Measurements from ENCODE around the gene PITHD1.

The PITHD1 gene

GRCh38 chr1:23793018-23793781 lies 15.0 kb downstream of the PITHD1 start:
- ATAC-seq, result no peak

GRCh38 chr1:23793861-23794731 lies 15.9 kb downstream of the PITHD1 start:
- ATAC-seq, result no peak
- TF ChIP-seq BACH2 (CRISPR knock-in tag; IDR thresholded peaks at IDR 0.05; ENCODE audit: borderline replicate concordance), result no peak
- TF ChIP-seq ZNF70 (CRISPR knock-in tag; IDR thresholded peaks at IDR 0.05), result no peak
- TF ChIP-seq SNAI2 (CRISPR knock-in tag; IDR thresholded peaks at IDR 0.05), result no peak
- no peak for TF ChIP-seq ESRRG (CRISPR knock-in tag; IDR thresholded peaks at IDR 0.05)
- no peak for TF ChIP-seq ZFP30 (CRISPR knock-in tag; IDR thresholded peaks at IDR 0.05)
- TF ChIP-seq ZNF565 (CRISPR knock-in tag; conservative IDR thresholded peaks at IDR 0.05; ENCODE audit: low read depth), result no peak
- no peak for TF ChIP-seq TCF4 (CRISPR knock-in tag; IDR thresholded peaks at IDR 0.05; ENCODE audit: borderline replicate concordance)
- no peak for TF ChIP-seq OSR1 (CRISPR knock-in tag; IDR thresholded peaks at IDR 0.05)
- no peak for TF ChIP-seq ZFP3 (CRISPR knock-in tag; IDR thresholded peaks at IDR 0.05)
- TF ChIP-seq TOX (CRISPR knock-in tag; IDR thresholded peaks at IDR 0.05; ENCODE audit: borderline replicate concordance), result no peak
- no peak for TF ChIP-seq ARNTL (CRISPR knock-in tag; IDR thresholded peaks at IDR 0.05; ENCODE audit: borderline replicate concordance, low read depth)
- TF ChIP-seq ZC3H10 (CRISPR knock-in tag; IDR thresholded peaks at IDR 0.05), result no peak
- no peak for TF ChIP-seq CSDC2 (CRISPR knock-in tag; IDR thresholded peaks at IDR 0.05)
- TF ChIP-seq PPARA (CRISPR knock-in tag; IDR thresholded peaks at IDR 0.05; ENCODE audit: borderline replicate concordance), result no peak
- no peak for TF ChIP-seq ZNF8 (CRISPR knock-in tag; IDR thresholded peaks at IDR 0.05)

More at GRCh38 chr1:23793018-23793781, 15.0 kb downstream of the PITHD1 start:
- TF ChIP-seq RARB (CRISPR knock-in tag; IDR thresholded peaks at IDR 0.05) (no peak), ZFP30 (CRISPR knock-in tag; IDR thresholded peaks at IDR 0.05) (no peak), ZC3H10 (CRISPR knock-in tag; IDR thresholded peaks at IDR 0.05) (no peak), PPARA (CRISPR knock-in tag; IDR thresholded peaks at IDR 0.05; ENCODE audit: borderline replicate concordance) (no peak), TOX (CRISPR knock-in tag; IDR thresholded peaks at IDR 0.05; ENCODE audit: borderline replicate concordance) (no peak), ISL1 (CRISPR knock-in tag; IDR thresholded peaks at IDR 0.05) (no peak), POU6F1 (CRISPR knock-in tag; IDR thresholded peaks at IDR 0.05; ENCODE audit: borderline replicate concordance, low read depth) (no peak), CREB5 (CRISPR knock-in tag; IDR thresholded peaks at IDR 0.05; ENCODE audit: low read depth) (no peak), TCF4 (CRISPR knock-in tag; IDR thresholded peaks at IDR 0.05; ENCODE audit: borderline replicate concordance) (no peak), PATZ1 (CRISPR knock-in tag; IDR thresholded peaks at IDR 0.05; ENCODE audit: borderline replicate concordance) (no peak), ZNF565 (CRISPR knock-in tag; conservative IDR thresholded peaks at IDR 0.05; ENCODE audit: low read depth) (no peak), TSHZ2 (CRISPR knock-in tag; IDR thresholded peaks at IDR 0.05) (no peak), ZNF8 (CRISPR knock-in tag; IDR thresholded peaks at IDR 0.05) (no peak), CSDC2 (CRISPR knock-in tag; IDR thresholded peaks at IDR 0.05) (no peak), GLIS3 (CRISPR knock-in tag; IDR thresholded peaks at IDR 0.05) (no peak), ZFP3 (CRISPR knock-in tag; IDR thresholded peaks at IDR 0.05) (no peak)

Data from SK-N-SH treated with all-trans-retinoic acid at 6 μM for 48 hours (cell line).